Tibial nerve (tissue), 4 donors: ENCODE results near the gene TAS2R46. TPM values are rescaled to one million over a fixed set of nuclear protein-coding genes. Genes with fewer than 3 reads are reported as not detected.
"Not testable (repeated sequence)": the region's sequence is repeated elsewhere in the genome, so short reads cannot be mapped to it uniquely, and the experiment has no call there.

Source experiments
- DNase-seq, 2 donors: peaks; one replicate each; pipeline ENCODE4 v3.0.0-alpha.2; 2019; ENCODE audit warnings: low spot score in 2 of 2
- H3K27ac ChIP-seq, 4 donors: fragments of 200-600 bp; sonication (generic) in 3 of 4; one replicate each; pipeline ENCODE4 v1.5.1; 2017 to 2019; ENCODE audit warnings: mild to moderate bottlenecking in 1 of 4
- H3K27me3 ChIP-seq, 2 donors: fragments of 200-600 bp; sonication (generic) in 1 of 2; one replicate each; pipeline versions ENCODE4 v1.5.1 to v1.6.0; 2017 to 2019
- H3K36me3 ChIP-seq, 3 donors: fragments of 200-600 bp; sonication (generic); one replicate each; pipeline ENCODE4 v1.5.1; 2018 to 2019
- H3K4me1 ChIP-seq, 4 donors: fragments of 200-600 bp; sonication (generic) in 3 of 4; one replicate each; pipeline ENCODE4 v1.5.1; 2017 to 2019
- H3K4me3 ChIP-seq, 4 donors: fragments of 200-600 bp; sonication (generic) in 3 of 4; one replicate each; pipeline ENCODE4 v1.5.1; 2017 to 2019; ENCODE audit warnings: mild to moderate bottlenecking in 1 of 4, moderate library complexity in 1 of 4
- H3K9me3 ChIP-seq, 4 donors: fragments of 200-600 bp; sonication (generic) in 3 of 4; one replicate each; pipeline ENCODE4 v1.5.1; 2017 to 2019
- EP300 ChIP-seq, 2 donors: sonication (generic); formaldehyde crosslinking; IDR thresholded peaks; one replicate each; pipeline ENCODE4 v1.6.1; 2017; ENCODE audit warnings: antibody characterized with exemption in 2 of 2, mild to moderate bottlenecking in 1 of 2
- POLR2A ChIP-seq, 2 donors: fragments of 450-650 bp; IDR thresholded peaks; one replicate each; pipeline ENCODE4 v1.6.1; 2017; ENCODE audit warnings: antibody characterized with exemption in 2 of 2, mild to moderate bottlenecking in 2 of 2, moderate library complexity in 2 of 2
- WGBS, 2 donors: methylation state at CpG; one replicate each; pipeline ENCODE4 v1.1.5; 2018; 5-methylcytosine and 5-hydroxymethylcytosine counted together
- total RNA-seq, 4 donors: library from RNA; depleted of rRNA; stranded (reverse); fragments of >200 nt; gene quantifications; one replicate each; pipeline ENCODE4 v1.1.0, GENCODE V29; 2016
- TF ChIP-seq, protein P1 (sequence below), 5 experiments: fragments of 200-600 bp in 3 of 5; fragments of 450-650 bp in 2 of 5; sonication (generic) in 3 of 5; IDR thresholded peaks; one replicate each; pipeline ENCODE4 v1.5.1; 2016 to 2019; ENCODE audit warnings: antibody characterized with exemption in 5 of 5, mild to moderate bottlenecking in 3 of 5, moderate library complexity in 2 of 5

The TAS2R46 gene
- total RNA-seq: 10 to 100 TPM in 1 of 4 donors, 1 to 10 TPM in 3; 1.5 to 12.6 (median 1.8) TPM

- 65 to 70% methylated on average over 1 of the region's 1 CpG for WGBS, 2 donors
- not testable (repeated sequence) for H3K4me1 ChIP-seq
These were observed at the start of gene TAS2R46 for GRCh38 chr12:11062194-11062593. TAS2R46 (minus strand) TSS chr12:11062294; CDS start chr12:11062294, 0 bp downstream.

GRCh38 chr12:11111213-11111612 is 49.1 kb upstream of the TAS2R46 start:
- Histone ChIP-seq H3K36me3 (peaks cover 0 to 55% (median 0%) of the 10 kb centered on the region in 3 donors), H3K9me3 (peaks cover 0 to 42% (median 9%) of the 10 kb centered on the region in 4 donors)
- H3K4me3 ChIP-seq, H3K27ac ChIP-seq, H3K4me1 ChIP-seq, DNase-seq, H3K27me3 ChIP-seq: not testable (repeated sequence)
- WGBS, 2 donors: 88 to 95% methylated on average over 1 of the region's 1 CpG

More at GRCh38 chr12:11062194-11062593, at the start of gene TAS2R46:
- H3K36me3 ChIP-seq, DNase-seq, H3K27me3 ChIP-seq, H3K4me3 ChIP-seq, H3K27ac ChIP-seq, H3K9me3 ChIP-seq: not testable (repeated sequence)

DNA sequence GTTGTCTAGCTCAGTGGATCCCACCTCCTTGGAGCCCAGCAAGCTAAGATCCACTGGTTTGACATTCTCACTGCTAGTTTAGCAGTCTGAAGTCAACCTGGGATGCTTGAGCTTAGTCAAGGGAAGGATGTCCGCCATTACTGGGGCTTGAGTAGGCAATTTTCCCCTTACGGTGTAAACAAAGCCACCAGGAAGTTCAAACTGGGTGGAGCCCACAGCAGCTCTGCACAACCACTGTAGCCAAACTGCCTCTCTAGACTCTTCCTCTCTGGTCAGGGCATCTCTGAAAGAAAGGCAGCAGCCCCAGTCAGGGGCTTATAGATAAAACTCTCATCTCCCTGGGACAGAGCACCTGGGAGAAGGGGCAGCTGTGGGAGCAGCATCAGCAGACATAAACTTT is 46.8 kb upstream of the TAS2R46 start:
- 94 to 95% methylated on average over 2 of the region's 2 CpGs for WGBS, 2 donors
- Histone ChIP-seq H3K9me3 (peaks cover 0 to 43% (median 9%) of the 10 kb centered on the region in 4 donors), H3K27me3 (no peaks in the 10 kb centered on the region), H3K36me3 (peaks cover 0 to 48% (median 0%) of the 10 kb centered on the region in 3 donors), H3K4me1 (no peaks in the 10 kb centered on the region), H3K4me3 (no peak overlapping the region), H3K27ac (no peak overlapping the region)
- no peak for DNase-seq
- TF ChIP-seq EP300 (IDR thresholded peaks at IDR 0.05): no peak
- TF ChIP-seq, protein P1, sequence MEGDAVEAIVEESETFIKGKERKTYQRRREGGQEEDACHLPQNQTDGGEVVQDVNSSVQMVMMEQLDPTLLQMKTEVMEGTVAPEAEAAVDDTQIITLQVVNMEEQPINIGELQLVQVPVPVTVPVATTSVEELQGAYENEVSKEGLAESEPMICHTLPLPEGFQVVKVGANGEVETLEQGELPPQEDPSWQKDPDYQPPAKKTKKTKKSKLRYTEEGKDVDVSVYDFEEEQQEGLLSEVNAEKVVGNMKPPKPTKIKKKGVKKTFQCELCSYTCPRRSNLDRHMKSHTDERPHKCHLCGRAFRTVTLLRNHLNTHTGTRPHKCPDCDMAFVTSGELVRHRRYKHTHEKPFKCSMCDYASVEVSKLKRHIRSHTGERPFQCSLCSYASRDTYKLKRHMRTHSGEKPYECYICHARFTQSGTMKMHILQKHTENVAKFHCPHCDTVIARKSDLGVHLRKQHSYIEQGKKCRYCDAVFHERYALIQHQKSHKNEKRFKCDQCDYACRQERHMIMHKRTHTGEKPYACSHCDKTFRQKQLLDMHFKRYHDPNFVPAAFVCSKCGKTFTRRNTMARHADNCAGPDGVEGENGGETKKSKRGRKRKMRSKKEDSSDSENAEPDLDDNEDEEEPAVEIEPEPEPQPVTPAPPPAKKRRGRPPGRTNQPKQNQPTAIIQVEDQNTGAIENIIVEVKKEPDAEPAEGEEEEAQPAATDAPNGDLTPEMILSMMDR (IDR thresholded peaks at IDR 0.05): no peak
- TF ChIP-seq POLR2A (IDR thresholded peaks at IDR 0.05): no peak

- DNase-seq: no peak
- H3K9me3 ChIP-seq: peaks cover 0 to 45% (median 9%) of the 10 kb centered on the region in 4 donors
- no peaks in the 10 kb centered on the region for H3K4me1 ChIP-seq
- no peak overlapping the region for H3K27ac ChIP-seq
- no peak overlapping the region for H3K4me3 ChIP-seq
- WGBS, 2 donors: 68% methylated on average over 1 of the region's 1 CpG
- TF ChIP-seq POLR2A (IDR thresholded peaks at IDR 0.05) (no peak), EP300 (IDR thresholded peaks at IDR 0.05) (no peak)
- TF ChIP-seq, protein P1 (IDR thresholded peaks at IDR 0.05): no peak
- peaks cover 0 to 49% (median 0%) of the 10 kb centered on the region in 3 donors for H3K36me3 ChIP-seq
- H3K27me3 ChIP-seq: no peaks in the 10 kb centered on the region
These were observed 45.6 kb upstream of the TAS2R46 start for GRCh38 chr12:11107719-11108118.

DNA sequence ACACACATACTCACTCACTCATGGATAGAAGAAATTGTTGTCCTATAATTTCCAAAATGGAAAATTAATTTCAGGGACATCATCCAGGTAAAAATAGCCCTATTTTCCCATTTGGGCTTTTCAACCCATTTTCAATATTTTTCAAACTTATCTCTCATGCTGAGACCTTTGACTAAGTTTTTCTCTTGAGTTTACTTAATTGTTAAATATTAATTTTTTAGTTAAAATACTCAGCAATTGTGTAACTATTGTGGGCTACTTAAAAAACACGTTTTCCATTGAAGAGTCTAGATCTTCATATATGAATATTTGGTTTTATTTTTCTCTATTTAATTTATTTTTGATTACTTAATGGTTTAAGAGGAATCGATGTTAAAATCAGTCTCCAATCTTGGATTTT is 44.2 kb upstream of the TAS2R46 start:
- Histone ChIP-seq H3K36me3 (peaks cover 0 to 44% (median 0%) of the 10 kb centered on the region in 3 donors), H3K4me3 (no peak overlapping the region), H3K4me1 (no peaks in the 10 kb centered on the region), H3K9me3 (peaks cover 0 to 33% (median 6%) of the 10 kb centered on the region in 4 donors), H3K27ac (no peak overlapping the region), H3K27me3 (no peaks in the 10 kb centered on the region)
- TF ChIP-seq EP300 (IDR thresholded peaks at IDR 0.05) (no peak), POLR2A (IDR thresholded peaks at IDR 0.05) (no peak)
- TF ChIP-seq, protein P1 (IDR thresholded peaks at IDR 0.05): no peak
- WGBS, 2 donors: 98% methylated on average over 2 of the region's 2 CpGs
- DNase-seq: no peak

GRCh38 chr12:11105546-11105945 is 43.5 kb upstream of the TAS2R46 start:
- peaks cover 0 to 26% (median 3%) of the 10 kb centered on the region in 4 donors for H3K9me3 ChIP-seq
- TF ChIP-seq EP300 (IDR thresholded peaks at IDR 0.05) (no peak), POLR2A (IDR thresholded peaks at IDR 0.05) (no peak)
- TF ChIP-seq, protein P1 (IDR thresholded peaks at IDR 0.05): no peak
- no peaks in the 10 kb centered on the region for H3K4me1 ChIP-seq
- no peak overlapping the region for H3K27ac ChIP-seq
- H3K4me3 ChIP-seq: no peak overlapping the region
- no peak for DNase-seq
- 54 to 66% methylated on average over 2 of the region's 2 CpGs for WGBS, 2 donors
- H3K27me3 ChIP-seq: no peaks in the 10 kb centered on the region
- H3K36me3 ChIP-seq: peaks cover 0 to 46% (median 0%) of the 10 kb centered on the region in 3 donors

DNA sequence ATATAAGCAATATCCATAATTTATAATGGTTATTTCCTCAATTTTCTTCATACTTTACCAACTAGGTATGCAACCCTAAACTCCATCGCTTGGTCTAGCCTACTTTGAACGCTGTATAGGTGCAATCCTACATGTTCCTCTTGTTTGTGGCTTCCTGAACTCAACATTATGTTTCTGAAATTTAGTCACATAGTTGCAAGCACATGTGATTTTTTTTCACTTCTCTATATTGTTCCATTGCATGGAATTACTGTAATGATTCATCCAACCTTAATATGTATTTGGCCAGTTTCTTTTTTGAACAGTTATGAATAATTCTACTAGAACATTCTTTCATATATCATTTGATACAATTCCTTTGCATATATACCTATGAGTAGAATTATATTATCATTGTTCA is 32.8 kb upstream of the TAS2R46 start:
- not testable (repeated sequence) for H3K27me3 ChIP-seq, H3K27ac ChIP-seq, H3K9me3 ChIP-seq, H3K4me3 ChIP-seq, H3K36me3 ChIP-seq, H3K4me1 ChIP-seq, DNase-seq
- WGBS, 2 donors: no CpG with 5 or more reads among the region's 2 CpGs
